ENCODE measurements around the gene PHACTR3.

Gene PHACTR3

GRCh38 chr20:59823491-59824259 is 219.3 kb downstream of the PHACTR3 start:
- TF ChIP-seq CTCF (IDR thresholded peaks at IDR 0.05; ENCODE audit: borderline replicate concordance, insufficient read depth, low read depth, low read length), result no peak
- H3K4me3 ChIP-seq (ENCODE audit: low read depth, low read length), result no peak overlapping the region

GRCh38 chr20:59824711-59825562 is 220.6 kb downstream of the PHACTR3 start:
- no peak overlapping the region for H3K4me3 ChIP-seq (ENCODE audit: low read depth, low read length)
- no peak for TF ChIP-seq CTCF (IDR thresholded peaks at IDR 0.05; ENCODE audit: borderline replicate concordance, insufficient read depth, low read depth, low read length)

- no peak overlapping the region for H3K4me3 ChIP-seq (ENCODE audit: low read depth, low read length)
Measured at GRCh38 chr20:59825563-59825920, 221.2 kb downstream of the PHACTR3 start.

GRCh38 chr20:59825944-59826759 is 221.8 kb downstream of the PHACTR3 start:
- H3K4me3 ChIP-seq (ENCODE audit: low read depth, low read length), result no peak overlapping the region
- no peak for TF ChIP-seq CTCF (IDR thresholded peaks at IDR 0.05; ENCODE audit: borderline replicate concordance, insufficient read depth, low read depth, low read length)

More at GRCh38 chr20:59825563-59825920, 221.2 kb downstream of the PHACTR3 start:
- TF ChIP-seq CTCF (IDR thresholded peaks at IDR 0.05; ENCODE audit: borderline replicate concordance, insufficient read depth, low read depth, low read length), result no peak

- TF ChIP-seq CTCF (IDR thresholded peaks at IDR 0.05; ENCODE audit: borderline replicate concordance, insufficient read depth, low read depth, low read length), result no peak
- no peak overlapping the region for H3K4me3 ChIP-seq (ENCODE audit: low read depth, low read length)
Measured at GRCh38 chr20:59827138-59828056, 223.1 kb downstream of the PHACTR3 start.

Data from GM12875 (cell line).